Muscle of back (tissue), 11 donors: ENCODE data around the gene DNTT. TPM values are rescaled to one million over a fixed set of nuclear protein-coding genes. Genes with fewer than 3 reads are reported as not detected.
"Not testable (repeated sequence)": the region's sequence is repeated elsewhere in the genome, so short reads cannot be mapped to it uniquely, and the experiment has no call there.

Experiments
- DNase-seq, 3 donors: peaks; one replicate each; pipeline versions ENCODE4 v3.0.0 to v3.0.0-alpha.2; 2013
- polyA plus RNA-seq, 10 donors: library from polyadenylated mRNA; unstranded; fragments of 120-200 nt; gene quantifications; one replicate each; pipeline ENCODE4 v1.2.1, GENCODE V29; 2013; ENCODE audit not compliant: insufficient read length in 10 of 10

DNTT gene
- polyA plus RNA-seq, 10 donors = 0.16 to 0.46 (median 0.24) TPM; not detected in 5

DNA sequence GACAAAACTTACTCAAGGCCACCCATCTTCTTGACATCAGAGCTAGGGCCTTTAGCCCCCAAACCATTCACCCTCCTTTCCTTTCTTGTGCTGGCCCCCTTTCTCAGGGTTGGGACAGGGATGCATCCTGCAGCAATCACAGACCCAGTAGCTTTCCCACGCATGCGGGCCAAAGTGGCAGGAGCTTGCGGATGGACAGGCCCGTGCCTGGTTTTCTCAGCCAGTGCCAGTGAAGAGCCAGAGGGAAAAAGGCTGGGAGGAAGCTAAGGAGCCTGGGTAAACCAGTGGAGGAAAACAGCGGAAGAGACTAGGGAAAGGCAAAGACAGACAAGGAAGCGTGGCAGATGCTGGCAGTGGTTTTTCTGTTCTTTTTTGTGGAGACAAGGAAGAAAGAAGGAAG is 27.8 kb upstream of the DNTT start:
- no peak for DNase-seq

DNA sequence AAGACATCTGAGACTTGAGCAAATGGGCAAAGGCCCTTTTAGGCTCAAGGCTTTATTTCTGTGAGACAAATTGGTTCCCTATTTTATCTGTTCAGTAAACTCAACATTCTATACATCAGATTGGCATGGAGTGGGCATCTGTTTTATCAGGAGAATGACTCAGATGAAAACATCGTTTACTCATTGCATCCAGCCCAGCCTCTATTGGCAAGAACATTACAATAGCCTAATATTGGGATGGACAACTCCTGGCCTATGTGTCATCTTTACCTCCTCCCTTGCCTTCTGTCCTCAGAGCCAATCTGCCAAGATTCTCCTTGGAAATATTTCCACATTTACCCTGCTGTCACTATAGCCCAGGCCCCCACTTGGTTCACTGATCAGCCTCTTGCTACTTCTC is 27.4 kb upstream of the DNTT start:
- DNase-seq = no peak

DNA sequence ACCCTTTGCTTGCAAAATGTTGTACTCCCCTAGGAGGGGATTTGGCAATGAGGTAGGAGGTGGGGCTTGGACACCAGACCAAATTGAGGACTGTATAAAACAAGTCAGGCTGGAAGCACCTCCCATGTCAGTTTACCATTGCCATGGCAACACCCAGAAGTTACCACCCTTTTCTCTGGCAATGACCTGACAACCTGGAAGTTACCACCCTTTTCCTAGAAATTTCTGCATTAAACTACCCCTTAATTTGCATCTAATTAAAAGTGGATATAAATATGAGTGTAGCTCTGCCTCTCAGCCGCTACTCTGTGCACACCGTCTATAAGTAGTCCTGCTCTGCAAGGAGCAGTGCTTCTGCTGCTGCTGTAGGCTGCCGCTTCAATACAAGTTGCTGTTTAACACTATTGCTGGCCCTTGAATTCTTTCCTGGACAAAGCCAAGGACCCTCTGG is 25.0 kb upstream of the DNTT start:
- DNase-seq = no peak

DNA sequence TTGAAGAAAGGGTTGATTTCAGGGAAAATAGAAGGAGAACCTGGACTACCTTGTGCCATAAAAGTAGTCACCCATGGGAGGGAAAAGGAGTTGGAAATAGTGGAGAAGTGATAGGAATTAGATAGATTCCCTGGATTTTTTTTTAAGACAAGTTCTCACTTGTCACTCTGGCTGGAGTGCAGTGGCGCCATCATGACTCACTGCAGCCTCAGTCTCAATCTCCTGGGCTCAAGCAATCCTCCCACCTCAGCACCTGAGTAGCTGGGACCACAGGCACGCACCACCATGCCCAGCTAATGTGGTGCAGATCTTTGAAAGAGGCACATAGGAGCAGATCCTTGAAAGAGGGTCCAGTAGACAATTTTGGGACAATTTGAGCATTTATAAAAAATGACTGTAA is 23.4 kb upstream of the DNTT start:
- DNase-seq = no peak

DNA sequence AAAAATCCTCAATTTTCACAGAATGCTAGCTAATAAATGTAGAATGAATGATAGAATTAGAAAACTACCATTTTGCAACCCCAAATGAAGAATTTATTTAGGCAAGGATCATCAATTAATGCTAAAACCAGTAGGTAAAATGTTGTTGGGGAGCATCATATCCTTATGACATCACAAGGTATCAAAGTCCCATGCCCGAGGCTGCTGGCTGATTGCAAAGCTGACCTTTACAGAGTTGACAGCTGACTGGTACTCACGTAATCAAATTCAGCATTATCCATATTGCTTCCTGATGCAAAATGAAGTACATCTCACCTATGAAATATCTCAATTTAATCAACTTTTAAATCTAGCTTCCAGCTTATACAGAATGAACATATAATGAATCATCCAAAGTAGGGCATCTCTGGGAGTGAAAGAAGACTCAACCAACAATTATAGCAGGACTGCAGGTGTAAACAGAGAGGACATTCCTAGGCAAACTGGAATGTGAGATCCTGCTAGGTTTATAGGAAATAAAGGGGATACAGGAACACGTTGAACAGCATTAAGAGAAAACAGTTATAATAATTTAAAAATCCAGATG is 22.7 kb upstream of the DNTT start:
- DNase-seq = no peak

DNA sequence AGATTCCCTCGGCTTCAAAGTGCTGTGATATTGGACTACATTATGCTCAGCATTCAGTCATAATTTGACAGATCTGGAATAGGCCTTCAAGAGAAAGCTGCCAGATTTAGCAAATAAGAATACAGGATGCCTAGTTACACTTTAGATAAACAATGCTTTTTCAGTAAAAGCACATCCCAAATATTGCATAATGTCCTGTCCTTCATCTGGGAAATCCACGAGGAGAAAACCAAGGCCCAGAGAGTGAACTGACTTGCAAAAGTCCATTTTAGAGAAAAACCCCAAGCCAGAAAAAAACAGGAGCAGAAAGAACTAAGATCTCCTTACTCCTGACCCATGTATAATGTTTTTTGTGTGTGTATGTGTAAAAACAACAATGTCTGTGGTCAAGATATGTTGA is 20.9 kb upstream of the DNTT start:
- no peak for DNase-seq

DNA sequence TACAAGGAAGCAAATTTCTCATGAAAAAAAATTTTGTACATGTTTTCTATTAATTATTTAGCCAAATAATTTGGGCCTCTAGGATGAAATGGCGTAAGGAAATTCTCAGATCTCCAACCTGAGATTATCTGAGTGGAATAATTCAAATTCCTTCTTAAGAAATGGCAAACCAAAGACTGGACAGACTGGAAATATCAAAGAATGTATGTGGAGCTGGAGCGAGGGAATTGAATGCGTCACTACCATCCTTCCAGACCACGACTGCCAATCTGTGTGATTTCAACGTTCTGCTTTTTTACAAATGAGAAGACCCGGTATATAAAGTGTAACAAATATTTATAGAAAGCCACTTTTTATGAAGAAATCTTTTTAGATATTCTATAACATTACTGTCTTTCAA is 20.5 kb upstream of the DNTT start:
- no peak for DNase-seq

DNA sequence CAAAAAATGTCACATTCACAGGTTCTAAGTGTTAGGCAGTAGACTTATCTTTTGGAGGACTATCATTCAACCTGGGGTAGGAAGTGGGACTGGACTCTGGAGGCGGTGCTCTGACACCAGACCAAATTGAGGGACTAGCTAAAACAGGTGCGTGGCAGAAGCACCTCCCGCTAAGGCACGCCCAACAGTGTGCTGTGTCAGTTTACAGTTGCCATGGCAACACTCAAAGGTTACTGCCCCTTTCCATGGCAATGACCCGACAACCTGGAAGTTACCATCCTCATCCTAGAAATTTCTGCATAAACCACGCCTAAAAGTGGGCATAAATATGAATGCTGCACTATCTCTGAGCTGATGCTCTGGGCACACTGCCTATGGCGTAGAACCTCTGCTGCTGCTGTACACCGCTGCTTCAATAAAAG is 18.9 kb upstream of the DNTT start:
- DNase-seq = no peak

DNA sequence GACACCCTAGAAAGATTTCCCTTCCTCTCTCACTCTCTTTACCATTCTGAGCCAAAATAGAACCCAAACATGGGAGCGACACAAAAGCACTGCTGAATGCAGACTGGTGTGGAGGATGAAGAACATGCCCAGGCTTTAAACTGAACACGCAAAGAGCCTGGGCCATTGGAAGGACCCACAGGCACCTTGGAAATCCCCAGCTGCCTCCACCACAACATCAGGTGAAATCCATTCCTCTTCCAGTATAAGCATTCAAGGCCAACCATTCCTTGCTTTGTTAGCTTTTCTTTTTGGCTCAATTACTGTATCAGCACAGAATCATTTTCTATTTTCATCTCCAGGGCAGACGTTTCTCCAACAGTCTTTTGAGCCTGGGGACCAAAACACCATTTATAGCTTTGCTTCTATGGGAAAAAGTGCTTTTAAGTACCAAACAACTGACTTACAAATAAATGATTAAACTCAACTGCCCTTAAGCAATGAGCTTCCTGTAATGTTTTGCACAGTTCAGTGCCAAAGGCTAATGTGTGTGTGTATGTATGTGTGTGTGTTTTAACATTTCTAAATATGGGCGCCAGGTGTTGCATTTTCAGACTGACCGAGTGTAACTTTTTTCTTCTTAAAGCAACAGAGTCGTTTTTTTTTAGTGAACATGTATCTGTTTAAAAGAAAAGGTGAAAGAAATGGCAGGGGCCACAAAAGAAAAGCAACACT is 16.7 kb upstream of the DNTT start:
- DNase-seq = peak in 2 of 3 donors; percentile 26 to 65

DNA sequence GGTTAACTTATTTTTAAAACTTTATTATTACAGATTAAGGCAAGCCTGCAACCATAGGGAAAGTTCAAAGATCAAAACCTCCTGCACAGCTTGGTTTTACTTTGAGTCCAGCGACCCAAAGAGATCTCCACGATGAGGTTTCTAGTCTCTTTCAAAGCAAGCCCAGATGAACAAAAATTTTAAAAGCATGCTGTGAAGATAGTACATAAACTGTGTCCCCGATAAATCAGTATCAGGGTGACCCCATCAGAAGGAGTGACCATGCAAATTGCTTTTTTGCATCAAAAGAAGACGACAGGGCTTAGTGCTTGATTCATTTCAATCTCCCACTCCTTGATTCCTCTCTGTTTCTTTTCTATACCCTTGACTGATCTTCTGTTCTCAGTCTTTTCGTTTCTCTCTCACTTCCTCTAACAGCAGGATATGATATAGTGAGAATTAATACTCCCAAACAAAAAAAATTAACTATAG is 16.0 kb upstream of the DNTT start:
- DNase-seq = no peak

DNA sequence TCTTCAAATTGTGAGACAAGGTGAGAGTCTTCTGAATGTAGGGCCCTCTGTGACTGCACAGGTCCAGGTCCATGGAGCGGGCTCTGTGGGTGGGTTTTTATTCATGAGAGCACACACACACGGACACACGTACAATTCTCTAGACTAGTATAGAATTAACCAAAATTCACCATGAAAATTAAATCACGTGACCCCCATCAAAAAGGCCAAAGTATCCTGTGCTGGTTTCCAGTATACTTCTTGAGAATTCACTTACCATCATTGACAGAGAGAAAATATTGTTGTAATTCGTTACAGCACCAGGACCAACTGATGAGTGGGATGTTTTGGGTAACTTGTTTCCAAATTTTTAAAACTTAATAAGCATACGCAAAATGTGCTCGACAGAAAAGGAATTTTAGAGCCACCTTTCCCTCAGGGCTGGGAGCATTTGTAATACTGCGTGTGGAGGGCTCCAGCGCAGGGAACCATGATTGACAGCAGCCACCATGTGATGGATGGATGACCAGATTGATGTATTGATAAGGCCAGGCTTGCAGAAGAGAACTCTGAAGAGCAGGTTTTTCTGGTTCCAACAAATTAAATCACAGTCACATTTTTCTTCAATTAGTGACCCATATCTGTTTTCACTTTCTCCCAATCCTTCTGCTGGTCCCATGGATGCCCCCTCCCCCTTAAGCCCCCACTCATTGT is 14.9 kb upstream of the DNTT start:
- DNase-seq = no peak

DNA sequence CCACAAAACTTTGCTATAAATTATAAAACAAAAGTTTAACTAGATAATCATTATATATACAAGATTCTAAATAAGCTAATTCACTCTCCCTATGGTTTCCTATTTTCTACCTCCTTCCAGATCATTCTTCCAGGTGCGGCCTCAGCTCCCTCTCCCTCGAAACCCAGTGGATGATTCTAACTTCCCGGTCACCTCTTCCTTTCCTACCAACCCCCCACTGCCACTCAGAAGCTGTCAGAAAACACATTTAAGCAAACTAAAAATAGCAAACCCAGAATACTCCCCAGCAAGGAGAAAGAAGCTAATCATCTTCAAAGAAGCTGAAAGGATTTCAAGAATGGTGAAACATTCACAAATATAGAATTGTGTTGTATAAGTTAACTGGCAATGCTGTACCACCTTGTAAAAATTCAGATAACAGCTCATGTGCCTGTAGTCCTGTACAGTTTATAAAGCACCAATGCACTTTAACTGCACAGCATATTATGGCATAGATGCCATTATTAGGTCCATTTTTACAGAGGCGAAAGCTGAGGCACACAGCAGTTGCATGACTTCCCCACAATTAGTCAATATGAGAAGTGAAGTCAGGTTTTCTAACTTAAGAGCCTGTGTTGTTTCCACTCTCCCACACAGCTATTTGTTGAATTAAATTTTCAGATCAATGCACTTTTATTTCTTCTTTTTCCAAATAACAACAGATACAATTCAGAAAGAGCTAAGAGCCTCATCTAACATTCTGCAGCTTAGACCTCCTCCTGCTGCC is 13.7 kb upstream of the DNTT start:
- no peak for DNase-seq

DNA sequence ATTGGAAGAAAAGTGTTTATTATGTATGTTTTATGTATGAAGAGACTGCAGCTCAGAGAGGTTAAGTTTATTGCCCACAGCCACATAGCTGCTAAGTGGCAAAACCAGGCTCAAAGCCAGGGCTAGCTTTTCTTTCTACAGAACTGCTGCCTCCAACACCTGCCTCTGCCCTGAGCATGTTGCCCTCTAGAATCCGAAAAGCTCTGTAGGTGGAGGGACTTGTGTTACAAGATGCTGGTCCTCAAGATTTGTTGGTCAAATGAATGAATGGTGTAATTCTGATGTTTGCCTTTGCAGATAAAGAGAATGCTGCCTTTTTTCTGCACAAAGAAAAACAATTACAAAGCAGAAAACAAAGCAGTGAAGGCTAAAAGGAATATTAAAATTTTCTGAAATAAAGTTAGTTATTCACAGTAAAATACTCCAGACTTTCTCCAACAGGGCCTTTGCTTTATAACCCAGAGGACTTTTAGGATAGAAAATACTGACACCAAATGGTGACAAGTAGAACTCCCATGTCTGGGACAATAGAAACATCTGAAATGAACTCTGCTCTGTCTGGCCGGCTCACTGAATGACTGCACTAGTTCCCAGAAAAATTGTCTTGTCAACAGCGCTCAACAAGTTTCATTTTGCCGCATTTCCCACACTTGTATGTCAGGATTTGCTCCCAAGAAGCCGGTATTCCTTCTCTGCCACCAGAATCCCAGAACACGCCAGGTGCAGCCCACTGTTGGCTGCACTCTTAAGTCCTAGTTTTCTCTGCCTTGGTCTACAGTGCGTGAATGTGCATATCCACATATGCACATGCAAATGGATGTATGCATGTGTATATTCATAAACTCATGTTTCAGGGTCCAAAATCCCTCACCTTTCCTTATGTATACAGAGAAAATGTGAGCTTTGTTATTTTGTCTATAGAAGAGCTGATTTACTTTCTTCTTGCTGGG is 11.0 kb upstream of the DNTT start:
- DNase-seq = peak; percentile 37 to 65 (median 52)

DNA sequence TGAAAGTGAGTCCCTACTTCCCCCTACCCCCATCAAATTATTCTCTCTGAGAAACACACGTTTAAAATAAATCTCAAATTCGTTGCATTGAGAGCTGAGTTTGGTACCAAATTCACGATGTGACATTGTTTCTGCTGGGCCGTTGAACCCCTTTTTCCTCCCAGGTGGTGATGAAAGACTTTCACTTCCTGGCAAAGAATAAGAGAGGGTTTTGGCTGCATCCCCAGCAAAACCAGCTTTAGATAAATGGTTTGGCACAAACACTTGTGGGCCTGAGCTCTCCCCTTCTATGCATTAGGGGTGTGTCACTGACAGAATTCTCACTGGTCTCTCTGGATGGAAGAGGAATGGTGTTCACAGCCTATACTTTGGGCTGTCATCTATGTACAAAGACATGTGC is 8.8 kb upstream of the DNTT start:
- no peak for DNase-seq

DNA sequence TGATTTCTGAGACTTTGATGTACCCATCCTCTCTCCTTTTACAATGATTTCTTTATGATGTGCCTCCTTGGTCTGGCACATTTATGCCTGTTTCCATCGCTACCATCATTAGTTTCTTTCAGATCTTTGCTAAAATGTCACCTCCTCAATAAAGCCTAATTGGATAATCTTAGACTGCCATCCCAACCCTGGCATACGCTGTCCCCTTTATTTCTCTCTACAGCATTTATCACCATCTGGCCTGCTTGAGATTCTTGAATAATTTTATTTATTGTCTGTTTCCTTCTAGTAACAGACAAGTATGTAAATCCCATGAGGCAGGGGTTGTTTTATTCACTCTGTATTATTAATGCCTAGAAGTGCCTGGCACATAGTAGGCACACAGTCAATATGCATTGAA is 6.7 kb upstream of the DNTT start:
- no peak for DNase-seq

DNA sequence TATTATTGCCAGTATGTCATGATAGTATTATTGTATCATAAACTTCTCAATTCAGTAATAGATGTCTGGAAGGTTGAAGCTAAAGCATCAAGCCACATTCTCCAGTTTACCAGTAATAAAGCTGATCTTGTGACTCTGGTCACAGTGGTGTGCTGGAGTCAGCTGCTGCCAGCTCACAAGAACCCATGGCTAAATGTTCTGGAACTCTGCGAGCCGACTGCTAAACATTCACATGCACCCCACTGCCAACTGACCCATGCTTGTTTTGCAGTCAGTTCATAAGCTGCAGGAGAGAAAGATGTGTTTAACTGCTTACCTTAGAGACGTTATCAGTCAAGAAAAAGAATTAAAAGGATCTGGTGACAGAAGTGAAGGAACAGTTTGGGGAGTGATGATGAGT is 5.9 kb upstream of the DNTT start:
- DNase-seq = no peak

DNA sequence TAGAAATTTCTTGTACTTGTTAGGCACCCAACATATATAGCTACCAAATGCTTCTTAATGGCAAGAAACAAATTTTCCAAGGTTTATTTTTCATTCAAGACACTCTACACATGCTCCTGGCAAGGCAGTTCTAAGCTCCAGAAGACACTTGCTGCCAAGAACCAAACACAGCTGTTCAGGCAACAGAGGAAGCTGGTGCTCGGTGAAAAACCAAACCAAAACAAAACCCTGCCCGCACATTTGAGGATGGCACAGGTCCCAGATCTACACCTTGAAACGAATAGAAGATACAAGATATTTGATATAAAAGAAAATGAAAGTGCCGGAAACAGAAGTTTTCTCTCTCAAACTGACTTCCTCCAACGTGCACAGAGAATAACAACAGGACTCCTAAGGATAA is 4.9 kb upstream of the DNTT start:
- DNase-seq = no peak

DNA sequence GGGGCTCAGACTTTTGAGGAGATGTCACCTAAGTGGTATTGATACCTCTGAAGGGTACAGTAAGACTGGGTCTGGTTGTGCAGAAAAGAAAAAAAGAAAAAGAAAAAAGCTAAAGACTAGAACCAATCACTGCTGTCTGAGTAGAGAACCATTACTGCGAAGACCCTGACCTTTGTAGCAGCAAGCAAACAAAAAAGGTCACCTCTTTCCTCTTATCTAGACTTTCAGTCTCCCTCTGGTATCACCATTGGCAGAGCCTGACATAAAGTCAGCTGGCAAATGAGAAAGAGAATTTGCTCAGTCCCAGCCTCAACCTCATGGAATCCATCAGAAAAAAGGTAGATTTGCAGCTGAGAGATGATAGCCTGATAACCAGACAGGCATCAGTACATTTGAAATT is 2.6 kb upstream of the DNTT start:
- DNase-seq = no peak

DNA sequence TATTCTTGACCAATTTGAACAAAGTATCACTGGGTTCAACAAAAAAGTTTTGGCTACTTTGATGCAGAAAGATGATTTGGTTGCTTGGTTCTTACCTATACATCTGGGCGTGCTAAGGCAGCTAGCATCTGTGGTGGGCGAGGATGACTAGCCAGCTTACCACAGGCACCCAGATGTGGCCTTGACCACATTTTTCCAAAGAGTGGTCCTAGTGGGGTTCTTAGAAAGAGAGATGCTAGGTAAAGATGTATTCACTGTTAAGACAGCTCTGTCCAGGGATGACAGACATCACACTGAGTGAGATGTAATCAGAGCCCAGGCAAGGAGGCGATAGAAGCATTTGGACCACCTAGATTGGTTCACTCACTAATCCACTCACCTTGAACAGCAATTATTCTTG is 785 bp downstream of the DNTT start:
- no peak for DNase-seq

DNA sequence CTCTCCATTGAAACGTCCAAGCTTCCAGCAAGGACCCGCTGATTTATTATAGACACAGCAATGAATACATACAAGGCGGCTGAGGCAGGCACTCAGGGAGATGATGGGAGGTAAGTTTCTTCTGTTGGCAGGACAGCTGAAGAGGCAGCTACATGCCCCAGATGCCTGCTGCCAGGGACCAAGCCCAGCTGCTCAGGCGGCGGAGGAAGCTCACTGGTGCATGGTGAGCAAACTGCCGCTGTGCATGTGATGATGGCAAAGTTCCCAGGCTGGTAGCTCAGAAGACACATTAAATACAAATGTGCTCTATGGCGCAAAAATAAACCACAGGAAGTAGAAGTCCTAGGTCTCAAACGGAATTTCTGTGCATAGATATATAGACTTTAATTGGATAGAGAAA is 2.3 kb downstream of the DNTT start:
- DNase-seq = peak in 1 of 3 donors; percentile 13

DNA sequence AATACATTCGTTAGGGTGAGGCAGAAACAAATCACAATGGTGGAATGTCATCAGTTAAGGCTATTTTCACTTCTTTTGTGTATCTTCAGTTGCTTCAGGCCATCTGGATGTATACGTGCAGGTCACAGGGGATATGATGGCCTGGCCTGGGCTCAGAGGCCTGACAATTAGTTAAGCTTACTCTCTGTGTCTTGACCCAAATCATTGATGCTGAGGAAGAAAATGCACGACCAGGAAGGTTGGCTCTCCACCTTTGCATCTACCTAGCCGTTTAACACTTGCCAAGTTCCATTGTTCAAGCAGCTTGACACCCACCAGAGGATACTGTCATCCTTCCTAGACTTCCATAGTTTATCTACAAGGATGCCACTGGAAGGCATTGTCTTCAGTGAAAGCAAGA is 4.6 kb downstream of the DNTT start:
- not testable (repeated sequence) for DNase-seq
